HFFc6 (cell line): ENCODE data around the gene ATP6V0A1. TPM values are rescaled to one million over a fixed set of nuclear protein-coding genes. Genes with fewer than 3 reads are reported as not detected.
A peak's percentile ranks its signal among the peaks of the same experiment; 100 is the strongest.

Source experiments
- DNase-seq: peaks from one replicate; pipeline ENCODE4 v3.0.0-alpha.2; 2018
- H3K27ac Mint-ChIP-seq: 2 replicates; pipeline ENCODE4 v1.8.0; 2020; ENCODE audit warnings: mild to moderate bottlenecking, mixed read lengths
- H3K27me3 Mint-ChIP-seq: 2 replicates; pipeline ENCODE4 v1.8.0; 2021; ENCODE audit warnings: mild to moderate bottlenecking, moderate library complexity, mixed read lengths; ENCODE audit not compliant: insufficient read depth
- H3K36me3 Mint-ChIP-seq: 2 replicates; pipeline ENCODE4 v1.8.0; 2021; ENCODE audit warnings: low read depth, mixed read lengths
- H3K4me1 Mint-ChIP-seq: 2 replicates; pipeline ENCODE4 v1.8.0; 2020; ENCODE audit warnings: low read depth, mixed read lengths
- H3K4me3 Mint-ChIP-seq: 2 replicates; pipeline ENCODE4 v1.8.0; 2020; ENCODE audit warnings: mild to moderate bottlenecking, moderate library complexity, mixed read lengths
- H3K9me3 Mint-ChIP-seq: 2 replicates; pipeline ENCODE4 v1.8.0; 2020; ENCODE audit warnings: mild to moderate bottlenecking, mixed read lengths
- CTCF ChIP-seq: fragments of 200-600 bp; sonication (generic); IDR thresholded peaks from 2 replicates; pipeline ENCODE4 v1.5.0; 2021; ENCODE audit warnings: antibody characterized with exemption, mild to moderate bottlenecking
- total RNA-seq, 6 experiments: library from RNA; stranded (reverse); fragmentation: NEBNext Ultra II Directional; extraction: Animal tissue kit (Norgen Biotek cat#: 25700); gene quantifications; 2 replicates in 1 of 6; 3 replicates in 5 of 6; pipeline ENCODE4 v1.2.3, GENCODE V29; 2021

Gene ATP6V0A1
- total RNA-seq, 6 experiments from 2014 or later, result 29.6 to 56.7 (median 37.1) TPM

GRCh38 chr17:42422412-42422957, 36.2 kb upstream of the ATP6V0A1 start:
- peaks cover 3% of the 10 kb centered on the region; the same call in 1 of the 2 replicates for H3K9me3 Mint-ChIP-seq
- H3K4me1 Mint-ChIP-seq, result peaks cover 42% of the 10 kb centered on the region
- no peak for DNase-seq
- peak overlapping the region; percentile 98 for H3K27ac Mint-ChIP-seq
- peaks cover 28% of the 10 kb centered on the region for H3K36me3 Mint-ChIP-seq
- peaks cover 6% of the 10 kb centered on the region for H3K27me3 Mint-ChIP-seq
- TF ChIP-seq CTCF, result no peak
- peak overlapping the region; percentile 100 for H3K4me3 Mint-ChIP-seq

- peak within 1 kb of the TSS; percentile 100 for H3K4me3 Mint-ChIP-seq
- H3K36me3 Mint-ChIP-seq, result peaks cover 34% of the 10 kb centered on the region
- peaks cover 3% of the 10 kb centered on the region; the same call in 1 of the 2 replicates for H3K9me3 Mint-ChIP-seq
- DNase-seq, result peak; percentile 97
- peak within 1 kb of the TSS; percentile 98 for H3K27ac Mint-ChIP-seq
- peaks cover 6% of the 10 kb centered on the region for H3K27me3 Mint-ChIP-seq
- H3K4me1 Mint-ChIP-seq, result peaks cover 48% of the 10 kb centered on the region
- no peak for TF ChIP-seq CTCF
Observed at GRCh38 chr17:42422958-42423712, 35.5 kb upstream of the ATP6V0A1 start, which contains the start of gene CAVIN1. TSS of gene CAVIN1 (minus strand) at chr17:42423256. CDS start at chr17:42423097, 159 bp downstream.

- H3K4me3 Mint-ChIP-seq, result peak overlapping the region; percentile 100
- DNase-seq, result no peak
- H3K27ac Mint-ChIP-seq, result peak overlapping the region; percentile 98
- peaks cover 34% of the 10 kb centered on the region for H3K36me3 Mint-ChIP-seq
- H3K9me3 Mint-ChIP-seq, result peaks cover 3% of the 10 kb centered on the region; the same call in 1 of the 2 replicates
- no peak for TF ChIP-seq CTCF
- peaks cover 50% of the 10 kb centered on the region for H3K4me1 Mint-ChIP-seq
- H3K27me3 Mint-ChIP-seq, result peaks cover 6% of the 10 kb centered on the region
Observed at GRCh38 chr17:42423766-42424165, 34.9 kb upstream of the ATP6V0A1 start.

- H3K27ac Mint-ChIP-seq, result peak overlapping the region; percentile 64
- no peak for DNase-seq
- H3K36me3 Mint-ChIP-seq, result peaks cover 31% of the 10 kb centered on the region
- H3K9me3 Mint-ChIP-seq, result peaks cover 3% of the 10 kb centered on the region; the same call in 1 of the 2 replicates
- H3K27me3 Mint-ChIP-seq, result peaks cover 6% of the 10 kb centered on the region
- peaks cover 48% of the 10 kb centered on the region for H3K4me1 Mint-ChIP-seq
- peak overlapping the region; percentile 56; the same call in 1 of the 2 replicates for H3K4me3 Mint-ChIP-seq
- no peak for TF ChIP-seq CTCF
Observed at GRCh38 chr17:42424991-42425610, 33.6 kb upstream of the ATP6V0A1 start.

GRCh38 chr17:42428141-42428944, 30.3 kb upstream of the ATP6V0A1 start:
- peaks cover 6% of the 10 kb centered on the region; the same call in 1 of the 2 replicates for H3K36me3 Mint-ChIP-seq
- peak overlapping the region; percentile 50; the same call in 1 of the 2 replicates for H3K4me3 Mint-ChIP-seq
- DNase-seq, result peak; percentile 99
- peak; percentile 85 for TF ChIP-seq CTCF
- no peaks in the 10 kb centered on the region for H3K9me3 Mint-ChIP-seq
- no peaks in the 10 kb centered on the region; the same call in 1 of the 2 replicates for H3K27me3 Mint-ChIP-seq
- peak overlapping the region; percentile 87 for H3K27ac Mint-ChIP-seq
- H3K4me1 Mint-ChIP-seq, result peaks cover 48% of the 10 kb centered on the region
